Right kidney (tissue), 1 donor: ENCODE measurements around the gene VSTM2L.
"Not testable (repeated sequence)": the region's sequence is repeated elsewhere in the genome, so short reads cannot be mapped to it uniquely, and the experiment has no call there.

Experiments used
- DNase-seq: peaks from one replicate; pipeline ENCODE4 v3.0.0-alpha.2; 2016

Gene VSTM2L

DNA sequence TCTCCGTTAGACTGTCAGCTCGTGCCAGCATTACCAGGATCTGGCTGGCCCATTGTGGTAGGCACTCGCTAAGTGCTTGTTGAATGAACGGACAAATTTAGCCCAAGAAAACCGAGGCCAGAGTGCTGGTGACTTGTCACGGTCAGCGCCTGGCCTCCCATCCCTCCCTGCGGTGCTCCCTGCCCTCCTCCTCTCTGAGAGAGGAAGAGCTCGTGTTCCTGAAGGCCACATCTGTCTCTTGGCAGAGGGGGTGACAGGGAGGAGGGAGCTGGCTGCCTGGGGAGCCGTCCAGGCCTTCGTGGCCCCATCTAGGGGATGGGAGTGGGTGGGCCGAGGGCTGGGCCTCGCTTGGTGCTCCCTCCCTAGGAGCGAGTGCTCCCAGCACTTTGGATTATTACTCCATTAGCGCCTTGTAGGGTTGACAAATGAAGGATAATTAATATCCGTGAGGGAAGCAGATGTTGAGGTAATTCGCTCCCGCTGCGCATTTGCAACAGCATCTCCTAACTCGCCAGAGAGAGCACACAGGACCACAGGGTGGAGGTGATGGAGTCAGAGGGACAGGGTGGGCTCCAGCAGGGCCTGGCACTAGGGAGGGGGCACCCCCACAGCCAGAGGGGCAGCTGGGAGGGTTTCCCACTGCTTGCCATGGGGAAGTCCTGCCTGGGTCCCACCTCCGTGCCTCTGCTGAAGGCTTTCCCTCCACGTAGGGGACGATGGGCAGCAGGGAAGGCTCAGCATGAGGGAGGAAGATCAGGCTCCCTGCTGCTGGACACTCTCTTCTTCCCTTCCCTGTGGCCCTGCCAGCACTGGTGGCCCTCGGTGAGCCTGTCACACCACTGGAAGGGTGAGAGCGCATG, 37.0 kb downstream of the VSTM2L start:
- DNase-seq, result no peak

GRCh38 chr20:37940858-37941257, 37.9 kb downstream of the VSTM2L start:
- DNase-seq, result no peak

GRCh38 chr20:37941332-37941731, 38.4 kb downstream of the VSTM2L start:
- no peak for DNase-seq

- DNase-seq, result no peak
Observed at GRCh38 chr20:37941992-37942391, 39.1 kb downstream of the VSTM2L start.

DNA sequence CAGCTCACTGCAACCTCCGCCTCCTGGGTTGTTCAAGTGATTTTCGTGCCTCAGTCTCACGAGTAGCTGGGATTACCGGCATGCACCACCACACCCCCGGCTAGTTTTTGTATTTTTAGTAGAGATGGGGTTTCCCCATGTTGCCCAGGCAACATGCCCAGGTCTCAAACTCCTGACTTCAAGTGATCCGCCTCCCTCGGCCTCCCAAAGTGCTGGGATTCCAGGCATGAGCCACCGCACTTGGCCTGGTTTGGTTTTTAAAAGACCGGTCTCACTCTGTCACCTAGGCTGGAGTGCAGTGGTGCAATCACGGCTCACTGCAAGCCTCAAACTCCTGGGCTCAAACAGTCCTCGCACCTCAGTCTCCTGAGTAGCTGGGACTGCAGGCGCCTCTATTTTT, 40.1 kb downstream of the VSTM2L start:
- no peak for DNase-seq

DNA sequence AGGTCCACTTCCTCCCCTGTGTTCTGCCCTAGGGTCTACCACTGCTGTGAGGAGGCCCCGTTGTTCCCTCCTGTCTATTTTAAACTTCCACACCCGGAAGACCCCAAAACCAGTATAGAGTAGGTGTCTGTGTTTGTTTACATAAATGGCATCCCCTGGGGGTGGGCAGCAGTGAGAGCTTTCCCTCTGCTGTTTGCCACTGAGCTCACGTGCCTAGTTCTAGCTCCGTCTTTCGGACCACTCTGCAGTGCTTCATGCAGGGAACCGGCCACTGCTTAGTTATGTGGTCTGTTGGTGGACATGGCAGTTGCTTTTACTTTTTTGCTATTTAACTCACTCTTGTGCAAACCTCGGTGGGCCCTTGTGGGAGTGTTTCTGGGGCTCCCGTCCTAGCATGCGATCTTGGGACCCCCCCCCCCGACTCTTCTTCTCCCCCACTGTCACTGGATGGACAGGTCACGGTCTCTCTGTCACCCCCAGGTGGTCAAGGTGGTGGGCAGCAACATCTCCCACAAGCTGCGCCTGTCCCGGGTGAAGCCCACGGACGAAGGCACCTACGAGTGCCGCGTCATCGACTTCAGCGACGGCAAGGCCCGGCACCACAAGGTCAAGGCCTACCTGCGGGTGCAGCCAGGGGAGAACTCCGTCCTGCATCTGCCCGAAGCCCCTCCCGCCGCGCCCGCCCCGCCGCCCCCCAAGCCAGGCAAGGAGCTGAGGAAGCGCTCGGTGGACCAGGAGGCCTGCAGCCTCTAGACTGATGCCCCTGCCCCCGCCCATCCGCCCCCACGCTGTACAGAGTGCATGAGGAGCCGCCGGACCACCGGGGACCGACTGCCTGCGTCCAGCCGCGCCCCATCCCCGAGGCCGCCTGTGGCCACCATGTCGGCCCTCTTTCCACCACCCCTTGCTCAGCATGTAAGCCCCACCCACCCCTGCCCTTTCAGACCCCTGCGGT, 40.9 kb downstream of the VSTM2L start:
- DNase-seq, result no peak

GRCh38 chr20:37944456-37944981, 41.6 kb downstream of the VSTM2L start:
- no peak for DNase-seq

- no peak for DNase-seq
Observed at GRCh38 chr20:37945091-37945547, 42.2 kb downstream of the VSTM2L start.

DNA sequence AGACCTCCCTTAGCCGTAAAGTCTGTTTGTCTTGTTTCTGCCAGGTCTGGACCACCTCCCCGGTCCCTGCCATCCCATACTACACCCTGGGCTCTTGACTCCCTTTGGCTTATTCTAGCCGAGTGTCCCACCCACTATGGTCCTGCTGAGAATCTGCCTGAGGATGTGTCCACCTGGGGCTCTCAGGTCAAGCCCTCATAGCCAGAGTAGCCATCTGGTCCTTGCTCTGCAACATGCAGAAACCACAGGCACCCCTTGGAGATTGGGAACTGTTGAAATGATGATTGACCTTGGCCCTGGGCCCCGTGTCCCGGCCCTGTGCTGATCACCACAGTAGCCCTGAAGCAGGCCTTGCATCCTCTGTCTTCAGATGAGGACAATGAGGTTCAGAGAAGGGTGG, 44.0 kb downstream of the VSTM2L start:
- DNase-seq, result no peak

DNA sequence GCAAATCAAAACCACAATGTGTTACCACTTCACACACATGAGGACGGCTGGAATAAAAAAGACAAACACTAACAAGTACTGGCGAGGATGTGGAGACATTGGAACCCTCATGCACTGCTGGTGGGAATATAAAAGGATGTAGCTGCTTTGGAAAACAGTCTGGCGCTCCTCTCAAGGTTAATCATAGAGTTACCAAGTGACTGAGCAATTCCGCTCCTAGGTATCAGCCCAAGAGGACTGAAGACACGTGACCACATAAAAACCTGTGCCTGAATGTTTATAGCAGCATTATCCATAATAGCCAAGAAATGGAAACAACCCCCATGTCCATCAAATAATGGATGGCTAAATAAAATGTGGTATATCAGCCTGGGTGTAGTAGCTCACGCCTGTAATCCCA, 45.0 kb downstream of the VSTM2L start:
- no peak for DNase-seq

GRCh38 chr20:37948956-37949355, 46.0 kb downstream of the VSTM2L start:
- no peak for DNase-seq

DNA sequence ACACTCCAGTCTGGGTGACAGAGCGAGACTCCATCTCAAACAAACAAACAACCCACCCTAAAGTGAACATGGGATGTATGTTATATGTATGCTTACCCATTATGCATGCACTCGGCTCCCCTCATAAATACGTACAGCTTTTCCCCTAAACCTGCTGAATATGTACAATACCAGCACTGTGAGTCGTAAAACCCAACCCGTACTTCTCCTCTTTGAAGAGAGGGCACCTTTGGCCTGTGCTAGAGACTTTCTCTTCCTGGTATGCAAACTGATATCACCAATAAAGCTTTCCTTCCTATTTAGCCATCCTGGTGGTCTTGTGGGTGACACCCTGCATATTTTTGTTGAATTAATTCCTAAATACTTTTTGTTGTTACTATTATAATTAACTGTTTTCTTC, 51.3 kb downstream of the VSTM2L start:
- no peak for DNase-seq

DNA sequence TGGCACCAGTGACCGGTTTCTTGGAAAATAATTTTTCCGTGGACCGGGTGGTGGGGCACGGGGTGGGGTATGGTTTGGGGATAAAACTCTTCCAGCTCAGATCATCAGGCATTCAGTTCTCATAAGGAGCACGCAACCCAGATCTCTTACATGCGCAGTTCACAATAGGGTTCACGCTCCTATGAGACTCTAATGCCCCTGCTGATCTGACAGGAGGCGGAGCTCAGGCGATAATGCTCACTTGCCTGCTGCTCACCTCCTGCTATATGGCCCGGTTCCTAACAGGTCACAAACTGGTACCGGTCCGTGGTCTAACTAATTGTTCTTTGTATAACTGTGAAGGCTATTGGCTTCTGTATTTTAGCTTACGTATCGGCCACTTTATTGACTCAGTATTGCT, 51.7 kb downstream of the VSTM2L start:
- DNase-seq, result no peak

DNA sequence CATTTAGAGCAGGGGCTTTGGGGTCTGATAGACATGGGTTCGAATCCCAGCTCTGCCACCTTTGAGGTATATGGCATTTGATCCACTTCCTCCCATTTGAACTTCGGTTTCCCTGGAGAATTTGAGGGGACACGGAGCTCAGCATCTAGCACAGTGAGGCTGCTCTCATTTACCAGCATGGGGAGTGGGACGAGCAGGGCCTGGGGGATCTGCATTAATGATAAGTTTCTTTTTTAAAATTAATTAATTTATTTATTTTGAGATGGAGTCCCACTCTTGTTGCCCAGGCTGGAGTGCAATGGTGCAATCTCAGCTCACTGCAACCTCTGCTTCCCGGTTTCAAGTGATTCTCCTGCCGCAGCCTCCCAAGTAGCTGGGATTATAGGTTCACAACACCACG, 52.6 kb downstream of the VSTM2L start:
- no peak for DNase-seq

GRCh38 chr20:37956107-37956585, 53.2 kb downstream of the VSTM2L start:
- no peak for DNase-seq

- no peak for DNase-seq
Observed at GRCh38 chr20:37958856-37959520, 56.1 kb downstream of the VSTM2L start.

GRCh38 chr20:37961066-37961465, 58.1 kb downstream of the VSTM2L start:
- no peak for DNase-seq

DNA sequence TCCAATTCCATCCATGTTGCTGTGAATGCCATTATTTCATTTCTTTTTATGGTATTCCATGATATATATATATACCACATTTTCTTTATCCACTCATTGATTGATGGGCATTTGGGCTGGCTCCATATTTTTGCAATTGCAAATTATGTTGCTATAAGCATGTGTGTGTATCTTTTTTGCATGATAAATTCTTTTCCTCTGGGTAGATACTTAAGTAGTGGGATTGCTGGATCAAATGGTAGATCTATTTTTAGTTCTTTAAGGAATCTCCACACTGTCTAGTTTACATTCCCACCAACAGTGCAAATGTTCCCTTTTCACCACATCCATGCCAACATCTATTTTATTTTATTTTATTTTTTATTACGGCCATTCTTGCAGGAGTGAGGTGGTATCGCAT, 60.6 kb downstream of the VSTM2L start:
- not testable (repeated sequence) for DNase-seq

- DNase-seq, result no peak
Observed at GRCh38 chr20:37968841-37969401, 66.0 kb downstream of the VSTM2L start.

- no peak for DNase-seq
Observed at GRCh38 chr20:37969949-37970855, 67.3 kb downstream of the VSTM2L start.

DNA sequence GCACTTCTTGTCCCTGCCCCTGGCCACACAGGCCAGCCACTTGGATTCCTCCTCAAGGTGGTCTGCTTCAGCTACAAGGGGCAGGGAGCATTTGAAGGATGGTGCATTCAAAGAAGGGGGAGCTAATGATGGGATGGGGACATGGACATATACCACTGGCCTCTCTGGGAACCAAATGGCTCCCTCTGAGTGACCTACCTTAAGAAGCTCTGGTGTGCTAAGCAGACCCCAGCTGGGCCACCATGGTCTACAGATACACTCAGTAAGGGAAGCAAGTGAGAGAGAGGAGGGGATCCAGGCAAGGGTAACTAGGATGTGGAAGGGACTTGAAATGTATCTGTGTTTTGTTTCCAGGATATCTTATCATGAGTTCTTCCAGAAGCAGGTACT, 67.9 kb downstream of the VSTM2L start:
- no peak for DNase-seq
